Measurements from ENCODE around the gene DMBT1.

DNA sequence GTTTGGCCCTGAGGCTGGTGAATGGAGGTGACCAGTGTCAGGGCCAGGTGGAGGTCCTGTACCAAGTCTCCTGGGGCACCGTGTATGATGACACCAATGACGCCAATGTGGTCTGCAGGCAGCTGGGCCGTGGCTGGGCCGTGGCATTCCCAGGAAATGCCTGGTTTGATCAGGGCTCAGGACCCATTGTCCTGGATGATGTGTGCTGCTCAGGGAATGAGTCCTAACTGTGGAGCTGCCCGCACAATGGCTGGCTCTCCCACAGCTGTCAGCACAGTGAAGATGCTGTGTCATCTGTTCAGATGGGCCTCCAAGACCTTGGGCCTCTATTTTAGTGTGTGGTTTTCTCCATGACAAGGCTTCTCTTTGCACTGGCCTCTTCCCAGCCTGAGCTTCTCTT is 64.0 kb downstream of the DMBT1 start:
- TF ChIP-seq, protein P1, sequence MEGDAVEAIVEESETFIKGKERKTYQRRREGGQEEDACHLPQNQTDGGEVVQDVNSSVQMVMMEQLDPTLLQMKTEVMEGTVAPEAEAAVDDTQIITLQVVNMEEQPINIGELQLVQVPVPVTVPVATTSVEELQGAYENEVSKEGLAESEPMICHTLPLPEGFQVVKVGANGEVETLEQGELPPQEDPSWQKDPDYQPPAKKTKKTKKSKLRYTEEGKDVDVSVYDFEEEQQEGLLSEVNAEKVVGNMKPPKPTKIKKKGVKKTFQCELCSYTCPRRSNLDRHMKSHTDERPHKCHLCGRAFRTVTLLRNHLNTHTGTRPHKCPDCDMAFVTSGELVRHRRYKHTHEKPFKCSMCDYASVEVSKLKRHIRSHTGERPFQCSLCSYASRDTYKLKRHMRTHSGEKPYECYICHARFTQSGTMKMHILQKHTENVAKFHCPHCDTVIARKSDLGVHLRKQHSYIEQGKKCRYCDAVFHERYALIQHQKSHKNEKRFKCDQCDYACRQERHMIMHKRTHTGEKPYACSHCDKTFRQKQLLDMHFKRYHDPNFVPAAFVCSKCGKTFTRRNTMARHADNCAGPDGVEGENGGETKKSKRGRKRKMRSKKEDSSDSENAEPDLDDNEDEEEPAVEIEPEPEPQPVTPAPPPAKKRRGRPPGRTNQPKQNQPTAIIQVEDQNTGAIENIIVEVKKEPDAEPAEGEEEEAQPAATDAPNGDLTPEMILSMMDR (IDR thresholded peaks at IDR 0.05) = no peak
- TF ChIP-seq POLR2AphosphoS5 (IDR thresholded peaks at IDR 0.05) = no peak
- TF ChIP-seq EP300 (IDR thresholded peaks at IDR 0.05) = no peak
- TF ChIP-seq POLR2A (IDR thresholded peaks at IDR 0.05; ENCODE audit: low read depth) = no peak
